ENCODE measurements around the gene NUP210.
"Not testable (repeated sequence)": the region's sequence is repeated elsewhere in the genome, so short reads cannot be mapped to it uniquely, and the experiment has no call there.

The NUP210 gene

DNA sequence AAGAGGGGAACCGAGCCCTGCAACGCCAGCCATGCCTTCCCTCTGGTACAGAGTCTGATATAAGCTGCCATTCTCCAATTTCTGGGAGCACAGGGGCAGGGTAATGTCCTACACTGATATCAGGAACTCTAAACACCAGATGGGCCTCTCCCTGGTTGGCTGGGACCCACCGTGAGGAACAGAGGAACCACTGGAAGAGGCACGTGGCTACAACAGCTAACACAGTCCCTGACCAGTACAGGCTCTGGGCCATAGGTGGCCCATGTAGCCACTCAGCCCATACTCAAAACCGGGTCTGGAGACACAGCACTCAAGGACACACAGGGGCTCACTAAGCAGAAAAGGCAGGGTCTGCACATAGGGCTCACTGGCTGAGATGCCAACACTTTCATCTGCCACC is 13.9 kb downstream of the NUP210 start:
- no peak for DNase-seq

DNA sequence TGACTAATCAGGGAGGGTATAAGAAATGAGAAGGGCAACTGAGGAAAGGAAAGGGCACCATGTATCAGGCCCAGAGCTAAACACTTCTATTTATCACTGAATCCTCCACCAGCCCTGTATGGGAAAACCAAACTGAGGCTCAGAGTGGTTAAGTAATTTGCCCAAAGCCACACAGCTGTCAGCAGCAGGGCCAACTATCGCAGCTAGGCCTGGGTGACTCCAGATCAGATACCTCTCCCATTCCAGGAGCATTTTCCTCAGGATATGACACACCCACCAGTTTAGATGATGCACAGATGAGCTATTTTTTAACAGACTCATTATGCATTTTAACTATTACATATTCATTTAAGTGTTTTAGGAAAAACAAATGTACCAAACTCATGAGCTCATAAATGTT is 14.5 kb downstream of the NUP210 start:
- no peak for DNase-seq

DNA sequence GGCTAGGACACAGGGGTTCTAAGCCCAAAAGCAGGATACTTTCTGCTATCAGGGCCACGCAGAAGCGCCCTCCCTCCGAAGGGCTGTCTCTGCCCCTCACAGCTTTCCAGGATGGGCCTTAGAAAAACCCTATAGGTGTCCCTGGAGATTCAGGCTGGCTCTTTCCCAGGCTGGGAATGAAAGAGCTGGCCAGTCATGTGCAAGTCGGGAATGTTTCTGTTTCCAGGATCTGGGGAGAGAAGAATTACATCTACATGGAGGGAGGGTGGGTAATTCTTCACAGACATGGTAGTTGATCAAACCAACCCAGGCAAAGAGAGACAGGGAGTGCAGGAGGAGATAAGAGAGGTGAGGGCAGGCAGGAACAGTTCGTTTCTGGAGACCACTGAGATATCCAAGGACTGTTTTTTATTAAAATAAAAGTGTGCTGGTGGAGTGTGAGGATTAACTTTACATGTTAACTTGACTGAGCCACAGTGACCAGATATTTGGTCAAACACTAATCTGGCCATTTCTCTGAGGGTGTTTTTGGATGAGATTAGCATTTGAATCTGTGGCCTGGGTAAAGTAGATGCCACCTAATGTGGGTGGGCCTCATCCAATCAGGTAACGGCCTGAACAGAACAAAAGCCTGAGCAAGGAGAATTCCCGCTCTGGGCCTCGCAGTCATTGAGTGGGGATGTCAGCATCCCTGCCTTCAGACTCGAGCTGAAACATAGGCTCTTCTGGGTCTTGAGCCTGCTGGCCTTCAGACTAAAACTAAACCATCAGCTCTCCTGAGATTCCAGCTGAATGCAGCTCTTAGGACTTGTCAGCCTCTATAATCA is 15.3 kb downstream of the NUP210 start:
- no peak for DNase-seq

DNA sequence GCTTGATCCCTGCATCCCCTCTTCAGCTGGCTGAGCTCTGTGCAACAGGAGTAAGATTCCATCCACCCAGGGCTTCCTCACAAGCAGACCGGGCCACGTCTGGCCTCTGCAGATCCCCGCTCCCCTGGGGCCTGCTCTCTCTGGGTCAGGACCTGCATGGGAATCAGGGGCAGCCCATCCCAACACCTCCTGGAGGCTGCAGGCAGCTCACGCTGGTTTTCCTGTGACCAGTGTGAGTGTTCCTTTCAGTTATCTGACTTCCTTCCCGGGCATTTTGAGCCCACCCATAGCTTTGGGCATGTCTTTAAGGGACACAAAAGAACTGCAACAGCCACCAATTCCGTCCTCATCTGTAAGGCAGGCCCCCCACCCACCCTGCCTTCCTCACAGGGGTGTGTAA is 16.3 kb downstream of the NUP210 start:
- DNase-seq = no peak

DNA sequence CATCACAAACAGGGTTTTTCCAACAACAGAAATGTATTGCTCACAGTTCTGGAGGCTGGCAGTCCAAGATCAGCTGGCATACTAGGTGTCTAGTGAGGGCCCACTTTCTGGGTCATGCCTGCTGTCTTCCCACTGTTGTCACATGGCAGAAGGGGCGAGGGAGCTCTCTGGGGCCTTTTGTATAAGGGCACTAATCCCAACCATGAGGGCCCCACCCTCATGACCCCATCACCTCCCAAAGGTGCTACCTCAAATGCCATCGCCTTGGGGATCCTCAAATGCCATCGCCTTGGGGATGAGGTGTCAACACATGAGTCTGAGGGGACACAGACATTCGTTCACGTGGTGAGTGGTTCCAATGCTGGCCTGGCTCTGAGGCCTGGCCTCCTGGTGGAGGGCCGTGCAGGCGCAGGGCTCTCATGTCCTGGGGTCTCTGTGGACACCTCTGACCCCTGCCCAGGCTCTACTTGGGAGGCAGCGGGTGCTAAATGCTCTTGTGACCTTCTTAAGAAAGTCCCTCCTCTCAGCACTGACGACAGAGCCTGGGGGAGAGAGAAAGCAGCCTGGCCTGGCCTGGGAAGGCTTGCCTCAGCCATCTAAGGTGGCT is 16.8 kb downstream of the NUP210 start:
- DNase-seq = no peak

DNA sequence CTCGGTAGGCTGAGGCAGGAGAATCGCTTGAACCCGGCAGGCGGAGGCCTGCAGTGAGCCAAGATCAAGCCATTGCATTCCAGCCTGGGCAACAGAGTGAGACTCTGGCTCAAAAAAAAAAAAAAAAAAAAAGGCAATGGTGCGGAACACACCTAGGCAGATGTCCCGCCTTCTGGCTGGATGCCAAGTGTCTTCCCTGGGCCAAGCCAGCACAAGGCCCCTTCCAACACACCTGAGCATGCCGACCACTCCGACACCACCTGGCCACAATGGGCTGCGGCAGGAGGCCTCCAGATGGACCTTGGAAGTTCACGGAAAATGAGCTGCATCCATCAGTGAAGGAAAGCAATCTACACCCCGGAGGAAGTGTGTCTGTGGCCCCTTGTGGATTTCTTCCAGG is 19.0 kb downstream of the NUP210 start:
- no peak for DNase-seq

DNA sequence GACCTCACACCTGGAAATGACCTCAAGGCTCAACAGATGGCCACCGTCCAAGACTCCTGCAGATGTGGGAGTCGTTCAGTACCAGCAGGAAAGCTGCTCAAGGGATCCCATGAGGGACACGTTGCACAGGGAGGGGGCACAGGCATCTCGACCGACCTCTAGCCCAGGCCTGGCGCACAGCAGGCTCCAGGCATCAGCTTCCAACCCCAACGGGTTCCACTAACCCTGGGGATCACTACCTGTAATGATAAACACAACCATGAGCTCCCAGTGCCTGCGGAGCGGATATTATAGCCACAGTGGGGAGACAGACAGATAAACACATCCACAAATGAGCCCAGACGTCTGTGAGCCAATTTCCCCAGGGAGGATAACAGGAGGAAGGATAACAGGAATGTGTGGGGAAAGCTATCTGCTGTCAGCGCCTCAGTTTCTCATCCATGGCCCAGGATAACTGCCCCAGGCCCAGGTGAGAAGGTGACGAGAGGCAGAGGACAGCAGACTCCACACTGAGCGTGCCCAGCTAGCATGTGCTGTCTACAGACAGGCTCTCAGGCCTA is 19.9 kb downstream of the NUP210 start:
- DNase-seq = no peak

DNA sequence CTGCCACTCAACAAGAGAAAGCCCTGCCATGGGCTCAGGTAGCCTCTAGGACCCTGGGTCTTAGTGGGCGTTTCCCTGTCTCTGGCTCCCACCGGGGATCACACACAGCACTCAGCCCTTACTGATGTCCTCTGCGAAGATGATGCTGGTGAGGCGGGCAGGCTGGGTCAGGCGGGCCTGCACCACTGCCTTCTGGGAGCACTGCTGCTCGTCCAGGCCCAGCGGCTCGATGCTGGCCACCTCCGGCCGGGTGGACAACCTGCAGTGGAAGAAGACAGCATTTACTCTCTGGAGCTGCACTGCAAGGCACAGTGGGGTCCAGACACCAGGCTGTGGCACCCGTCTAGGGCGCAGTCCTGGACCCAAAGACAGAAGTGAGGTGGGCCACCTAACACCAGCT is 20.5 kb downstream of the NUP210 start:
- DNase-seq = no peak

DNA sequence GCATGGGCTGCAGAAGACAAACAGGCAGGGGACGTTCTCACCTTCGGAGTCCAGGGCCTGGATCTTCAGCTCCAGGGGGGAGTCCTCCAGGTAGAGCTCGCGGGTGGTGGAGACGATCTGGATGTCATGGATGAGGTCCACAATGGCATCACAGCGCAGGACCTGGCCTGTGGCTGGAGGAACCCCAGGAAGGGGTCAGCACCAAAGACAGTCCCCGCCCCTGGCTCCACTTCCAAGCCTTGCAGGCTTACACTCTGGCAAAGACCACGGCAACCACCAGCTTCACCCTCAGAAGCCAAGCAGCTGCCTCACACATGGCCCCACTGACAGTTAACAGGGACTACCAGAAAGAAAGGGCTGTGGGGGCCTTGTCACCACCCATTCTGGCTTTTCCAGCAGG is 22.8 kb downstream of the NUP210 start:
- DNase-seq = no peak

DNA sequence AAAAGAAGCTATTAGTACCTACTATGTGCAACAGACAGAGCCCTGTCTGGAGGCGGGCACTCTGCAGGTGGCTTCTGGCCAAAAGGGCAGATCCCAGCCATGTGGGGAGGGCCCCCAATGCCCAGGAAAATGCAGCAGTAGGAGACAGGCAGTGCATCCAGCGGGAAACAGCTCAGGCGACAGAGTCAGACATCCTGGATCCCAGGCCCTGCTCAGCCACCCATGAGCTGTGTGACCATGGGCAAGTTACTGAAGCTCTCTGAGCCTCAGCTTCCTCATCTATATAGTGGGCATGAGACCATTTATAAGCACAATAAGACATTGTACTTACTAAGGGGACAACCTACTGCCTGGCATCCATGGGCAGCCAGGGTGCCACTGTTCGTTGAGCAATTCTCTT is 25.8 kb downstream of the NUP210 start:
- DNase-seq = no peak

DNA sequence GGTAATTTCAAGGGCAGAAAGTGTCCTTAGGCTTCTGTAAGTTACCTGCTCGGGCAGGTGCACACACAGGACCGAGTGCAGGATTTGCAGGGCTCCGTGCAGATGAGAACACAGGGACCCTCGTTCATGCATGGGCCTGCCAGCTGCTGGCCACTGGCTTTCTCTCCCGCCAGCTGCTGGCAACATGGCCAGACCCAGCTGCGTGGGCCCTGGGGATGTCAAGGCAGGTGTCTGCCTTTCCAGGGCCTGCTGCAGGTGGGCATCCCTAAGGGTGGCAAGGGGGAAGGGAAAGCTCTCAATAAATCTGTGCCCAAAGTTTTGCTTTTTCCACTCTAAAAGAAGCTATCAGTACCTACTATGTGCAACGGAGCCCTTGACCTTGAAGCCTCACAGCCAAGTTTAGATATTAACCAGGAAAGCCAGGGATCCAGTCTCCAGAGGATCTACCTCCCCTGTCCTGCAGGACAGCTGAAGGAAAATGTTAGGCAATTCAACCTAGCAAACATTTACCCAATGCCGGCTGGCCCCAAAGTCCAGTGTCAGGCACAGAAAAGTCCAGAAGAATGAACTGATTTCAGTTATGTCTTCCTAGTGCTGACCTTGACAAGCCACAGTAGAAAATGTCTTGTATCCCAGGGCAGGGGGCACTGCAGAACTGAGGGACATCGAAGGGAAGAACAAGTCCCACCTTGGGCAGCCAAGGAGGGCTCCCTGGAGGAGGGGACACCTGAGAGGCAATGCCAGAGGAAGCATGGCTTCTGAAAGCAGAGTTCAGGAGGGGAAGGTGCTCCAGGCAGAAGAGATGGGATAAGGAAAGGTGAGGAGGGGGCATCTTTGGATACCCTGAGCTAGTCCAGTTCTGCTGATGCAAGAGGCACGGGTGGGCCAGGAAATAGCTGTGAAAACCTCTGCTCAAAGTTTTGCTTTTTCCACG is 26.4 kb downstream of the NUP210 start:
- DNase-seq = no peak

DNA sequence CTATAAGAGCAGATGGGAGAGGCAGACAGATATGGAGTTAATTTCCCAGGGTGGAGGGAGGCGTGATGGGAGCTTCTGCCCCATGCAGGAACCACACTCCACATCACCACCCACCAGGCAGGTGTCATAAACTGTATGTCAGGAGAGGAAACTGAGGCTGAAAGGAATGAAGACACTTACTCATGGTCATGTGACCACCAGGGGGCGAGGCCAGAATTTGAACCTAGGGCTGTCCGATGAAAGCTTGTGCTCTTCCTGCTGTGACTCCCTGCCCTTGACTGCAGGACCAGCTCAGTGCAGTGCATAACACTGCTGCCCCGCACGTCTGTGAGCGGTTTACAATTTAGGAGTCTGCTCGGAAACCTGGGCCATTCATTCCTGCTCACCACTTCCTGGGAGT is 28.8 kb downstream of the NUP210 start:
- peak in 2 of 5 experiments; percentile 24 for DNase-seq

DNA sequence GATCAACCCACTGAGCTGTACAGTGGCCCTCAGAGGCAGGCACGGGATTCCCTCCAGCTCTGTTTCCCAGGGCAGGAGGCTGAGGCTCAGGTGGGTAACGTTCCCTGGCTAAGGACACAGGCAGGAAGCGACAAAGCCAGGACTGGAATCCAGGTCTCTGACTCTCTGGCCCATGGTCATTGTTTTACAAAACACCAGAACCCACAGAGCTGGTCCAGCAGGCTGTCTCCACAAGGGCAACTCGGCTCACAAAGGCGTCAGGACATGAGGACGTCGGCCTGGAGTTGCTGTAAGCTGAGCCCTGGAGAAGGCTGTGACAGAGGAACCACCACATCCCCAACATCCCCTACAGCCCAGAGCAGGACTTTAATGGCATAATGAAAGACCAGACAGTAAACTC is 30.7 kb downstream of the NUP210 start:
- DNase-seq = no peak

DNA sequence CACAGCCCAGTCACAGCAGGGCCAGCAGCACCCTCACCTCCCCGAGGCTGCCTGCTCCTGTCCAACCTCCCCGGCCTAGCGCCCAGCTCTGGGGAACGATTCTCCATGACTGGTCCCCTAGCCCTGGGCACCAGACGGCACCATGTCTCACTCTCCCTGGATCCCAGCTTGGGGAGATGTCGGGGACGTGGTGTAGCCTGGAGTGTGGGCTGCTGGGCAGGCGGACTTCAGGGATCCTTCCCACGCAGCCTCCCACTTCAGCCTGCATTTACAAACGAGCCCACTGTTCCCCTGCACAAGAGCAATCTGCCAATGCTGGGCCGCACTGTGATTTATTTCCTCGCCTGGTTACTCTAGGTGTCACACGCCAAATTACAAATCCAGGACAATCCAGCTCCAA is 31.3 kb downstream of the NUP210 start:
- DNase-seq = no peak

DNA sequence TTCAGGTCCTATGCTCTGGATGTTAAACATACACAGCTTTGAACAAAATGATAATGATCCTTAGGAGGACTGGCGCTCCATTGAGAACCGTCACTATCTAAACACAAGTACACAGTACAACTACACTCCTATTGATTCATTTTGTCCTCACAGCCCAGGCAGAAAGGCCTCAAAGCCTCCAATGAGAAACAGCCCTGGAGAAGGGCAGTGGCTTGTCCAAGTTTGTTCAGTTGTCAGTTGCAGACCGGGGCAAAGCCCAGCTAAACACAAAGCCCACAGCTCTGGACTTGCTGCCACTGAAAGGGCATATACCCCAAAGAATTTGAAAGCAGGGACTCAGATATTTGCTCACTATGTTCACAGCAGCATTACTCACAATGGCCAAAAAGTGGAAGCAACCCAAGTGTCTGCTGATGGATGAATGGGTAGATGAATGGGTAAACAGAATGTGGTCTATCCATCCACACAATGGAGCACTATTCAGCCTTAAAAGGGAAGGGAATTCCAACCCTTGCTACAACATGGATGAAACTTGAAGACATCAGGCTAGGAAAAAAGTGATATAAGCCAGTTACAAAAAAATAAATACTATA is 34.7 kb downstream of the NUP210 start:
- no peak for DNase-seq

DNA sequence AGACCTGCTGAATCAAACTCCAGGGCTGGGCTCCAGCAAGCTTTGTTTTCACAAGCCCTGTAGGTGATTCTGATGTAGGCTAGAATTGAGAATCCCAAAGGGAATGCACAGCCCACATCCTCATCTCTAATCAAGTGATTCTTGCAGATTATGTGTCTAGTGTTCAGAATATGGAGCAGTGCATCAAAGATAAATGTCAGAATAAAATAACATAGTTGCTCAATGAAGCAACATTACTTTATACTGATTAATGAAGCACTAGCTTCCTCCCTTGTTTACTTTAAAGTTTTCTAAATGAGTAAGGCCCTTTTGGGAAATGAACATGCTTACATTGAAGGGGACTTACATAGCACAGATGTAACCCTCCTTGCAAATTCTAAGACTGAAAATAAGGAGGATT is 39.2 kb downstream of the NUP210 start:
- DNase-seq = no peak

DNA sequence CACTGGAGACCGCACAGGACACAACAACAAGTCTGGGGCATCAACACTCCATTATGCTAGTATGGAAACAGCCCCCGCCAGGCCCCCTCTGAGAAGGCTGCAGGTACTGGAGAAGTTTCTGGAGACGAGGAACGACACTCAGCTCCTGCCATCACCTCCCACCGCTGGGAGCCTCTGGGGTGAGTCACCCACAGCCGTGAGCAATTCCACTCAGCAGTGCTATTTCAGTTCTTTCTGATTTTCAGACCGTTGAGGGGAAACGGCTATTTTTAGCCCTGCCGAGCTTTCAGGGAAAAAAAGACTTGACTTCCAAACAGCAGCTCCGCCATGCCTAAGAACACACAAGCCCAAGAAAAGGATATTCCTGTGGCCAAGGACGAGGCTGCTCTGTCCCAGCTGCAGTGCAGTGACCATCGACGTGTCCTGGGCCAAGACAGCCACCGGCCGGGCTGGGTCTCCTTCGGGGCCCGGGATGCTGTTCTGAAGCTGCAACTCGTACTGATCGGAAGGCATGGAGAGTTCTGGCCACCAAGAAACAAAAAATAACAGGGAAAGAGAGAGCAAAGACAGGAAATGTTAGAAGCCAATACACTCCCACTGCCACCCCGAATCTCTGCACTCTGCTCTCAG is 40.8 kb downstream of the NUP210 start:
- no peak for DNase-seq

DNA sequence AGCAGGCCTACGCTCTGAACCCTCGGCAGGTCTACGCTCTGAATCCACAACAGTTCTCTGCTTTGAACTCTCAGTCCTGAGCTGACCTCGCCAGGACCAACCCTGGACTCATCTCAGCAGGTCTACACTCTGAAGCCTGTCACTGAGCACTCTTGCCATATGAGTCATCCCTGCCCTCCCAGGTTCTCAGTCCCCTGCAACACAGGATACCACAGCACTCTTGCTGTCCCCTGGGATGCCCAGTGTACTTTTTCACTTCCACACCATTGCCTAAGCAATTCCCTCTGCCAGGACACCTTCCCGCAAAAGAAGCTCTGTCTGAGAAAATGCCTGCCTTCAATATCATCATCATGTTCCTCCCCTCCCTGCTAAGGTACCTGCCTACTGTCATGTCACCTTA is 42.0 kb downstream of the NUP210 start:
- no peak for DNase-seq

DNA sequence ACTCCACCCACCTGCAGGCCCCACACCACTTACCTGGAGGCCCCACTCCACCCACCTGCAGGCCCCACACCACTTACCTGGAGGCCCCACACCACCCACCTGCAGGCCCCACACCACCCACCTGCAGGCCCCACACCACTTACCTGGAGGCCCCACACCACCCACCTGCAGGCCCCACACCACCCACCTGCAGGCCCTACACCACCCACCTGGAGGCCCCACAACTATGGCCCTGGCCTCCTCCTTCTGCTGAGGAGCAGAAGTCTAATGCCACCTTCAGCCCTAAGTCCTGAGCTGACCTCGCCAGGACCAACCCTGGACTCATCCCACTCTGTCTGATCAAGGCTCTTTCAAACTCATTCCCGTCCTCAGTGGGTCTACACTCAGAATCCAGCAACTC is 42.4 kb downstream of the NUP210 start:
- DNase-seq = not testable (repeated sequence)

DNA sequence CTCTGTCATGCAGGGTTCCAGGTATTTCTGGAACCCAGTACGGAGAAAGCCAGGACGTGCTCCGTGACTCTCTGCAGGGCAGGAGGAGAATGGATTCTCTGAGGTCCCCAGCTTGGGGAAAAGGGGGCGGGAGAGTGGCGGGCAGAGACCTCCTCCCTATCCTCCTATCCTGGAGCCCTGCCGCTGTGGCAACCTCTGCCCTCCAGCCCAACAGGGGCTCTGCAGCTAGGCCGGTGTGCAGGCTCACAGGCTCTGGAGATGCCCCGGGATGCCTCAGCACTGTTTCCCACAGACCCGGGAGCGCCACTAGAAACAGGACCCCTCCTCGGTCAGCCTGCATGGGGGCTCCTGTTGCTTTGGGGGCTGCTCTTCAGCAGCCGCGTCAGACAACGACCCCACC is 43.1 kb downstream of the NUP210 start:
- DNase-seq = no peak

DNA sequence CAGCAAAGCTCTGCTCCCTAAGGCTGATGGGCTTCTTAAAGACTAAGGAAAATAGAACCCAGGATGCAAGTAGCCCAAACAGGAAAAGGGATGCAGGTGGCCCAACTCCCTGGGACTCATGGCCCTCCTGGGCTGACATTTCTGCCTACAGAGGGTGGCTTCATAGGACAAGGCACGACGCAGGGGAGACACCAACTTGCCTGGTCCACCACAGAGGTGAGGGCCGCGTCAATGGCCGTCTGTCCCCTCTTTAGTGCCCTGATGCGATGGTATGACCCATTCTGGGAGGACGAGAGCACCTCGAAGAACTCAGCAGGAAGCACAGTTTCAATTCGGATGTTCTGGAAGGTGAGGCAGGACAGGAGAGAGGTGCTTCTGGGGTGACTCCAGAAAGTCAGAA is 44.0 kb downstream of the NUP210 start:
- DNase-seq = no peak

DNA sequence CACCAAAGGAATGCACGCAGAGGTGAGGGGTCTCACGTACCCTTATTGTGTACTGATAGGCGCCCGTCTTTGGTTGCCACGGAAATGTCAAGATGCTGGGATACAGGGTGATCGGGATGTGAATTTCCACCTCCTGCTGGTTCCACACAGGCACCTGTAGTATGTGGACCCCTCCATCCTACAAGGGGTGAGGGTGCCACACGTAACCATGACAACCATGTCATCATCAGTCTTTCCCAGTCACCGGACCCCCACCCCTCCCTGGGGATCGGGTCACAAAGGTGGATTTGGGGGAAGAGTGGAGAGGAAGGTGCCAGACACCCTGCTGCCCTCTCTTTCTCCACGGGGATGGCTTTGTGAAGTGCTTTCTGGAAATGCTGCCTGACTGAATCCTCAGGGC is 44.7 kb downstream of the NUP210 start:
- no peak for DNase-seq

All from T-helper 2 cell (primary cell).